ENCODE measurements around the gene LRRC66. TPM values are rescaled to one million over a fixed set of nuclear protein-coding genes. Genes with fewer than 3 reads are reported as not detected.

LRRC66 gene
- total RNA-seq, 2 experiments from 2014 or later = 0.11 TPM; not detected in 1

DNA sequence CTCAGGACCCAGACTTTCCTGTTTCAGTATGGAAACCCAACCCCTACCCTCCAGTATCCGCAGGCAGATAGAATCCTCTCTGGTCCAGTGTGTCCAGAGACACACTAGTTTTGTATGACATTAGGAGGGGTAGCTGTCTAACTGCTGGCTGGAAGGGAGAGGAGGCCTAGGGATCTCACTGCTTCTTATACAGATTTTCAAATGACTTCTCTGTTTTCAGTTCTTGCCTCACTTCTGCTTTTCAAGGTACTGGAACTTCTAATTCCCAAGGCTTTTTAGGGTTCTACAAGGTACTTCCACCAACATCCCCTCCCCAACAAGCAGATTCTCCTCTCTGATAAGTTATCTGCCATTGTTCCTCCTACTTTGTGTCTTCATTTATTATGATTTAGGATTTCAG, 11.8 kb upstream of the LRRC66 start:
- POLR2A ChIA-PET = no interaction called here
- Mint-ChIP-seq H3K36me3 (ENCODE audit: low read depth) (peaks cover 34% of the 10 kb centered on the region), H3K4me3 (no peak overlapping the region), H3K9me3 (no peaks in the 10 kb centered on the region), H3K27ac (no peak overlapping the region), H3K4me1 (ENCODE audit: low read depth) (peaks cover 21% of the 10 kb centered on the region), H3K27me3 (no peaks in the 10 kb centered on the region)
- Histone ChIP-seq H3K4me3 (ENCODE audit: low read length) (no peak overlapping the region), H3K9me3 (ENCODE audit: control insufficient read depth in 1 of 2, insufficient read depth in 1 of 2, low read length in 2 of 2) (no peaks in the 10 kb centered on the region), H3K4me1 (ENCODE audit: insufficient read depth, low read length) (no peaks in the 10 kb centered on the region), H3K27me3 (ENCODE audit: control insufficient read depth in 1 of 2, insufficient read depth in 2 of 2, low read length in 2 of 2) (no peaks in the 10 kb centered on the region), H3K27ac (ENCODE audit: low read depth in 1 of 2, low read length in 2 of 2) (no peak overlapping the region), H3K36me3 (ENCODE audit: insufficient read depth, low read length) (no peaks in the 10 kb centered on the region)
- ATAC-seq (ENCODE audit: poor library complexity) = no peak
- no peak for DNase-seq
- intact Hi-C loops (cut with DNase I, micrococcal nuclease) = no loop called here
- CTCF ChIA-PET = no interaction called here
- TF ChIP-seq, protein P1, sequence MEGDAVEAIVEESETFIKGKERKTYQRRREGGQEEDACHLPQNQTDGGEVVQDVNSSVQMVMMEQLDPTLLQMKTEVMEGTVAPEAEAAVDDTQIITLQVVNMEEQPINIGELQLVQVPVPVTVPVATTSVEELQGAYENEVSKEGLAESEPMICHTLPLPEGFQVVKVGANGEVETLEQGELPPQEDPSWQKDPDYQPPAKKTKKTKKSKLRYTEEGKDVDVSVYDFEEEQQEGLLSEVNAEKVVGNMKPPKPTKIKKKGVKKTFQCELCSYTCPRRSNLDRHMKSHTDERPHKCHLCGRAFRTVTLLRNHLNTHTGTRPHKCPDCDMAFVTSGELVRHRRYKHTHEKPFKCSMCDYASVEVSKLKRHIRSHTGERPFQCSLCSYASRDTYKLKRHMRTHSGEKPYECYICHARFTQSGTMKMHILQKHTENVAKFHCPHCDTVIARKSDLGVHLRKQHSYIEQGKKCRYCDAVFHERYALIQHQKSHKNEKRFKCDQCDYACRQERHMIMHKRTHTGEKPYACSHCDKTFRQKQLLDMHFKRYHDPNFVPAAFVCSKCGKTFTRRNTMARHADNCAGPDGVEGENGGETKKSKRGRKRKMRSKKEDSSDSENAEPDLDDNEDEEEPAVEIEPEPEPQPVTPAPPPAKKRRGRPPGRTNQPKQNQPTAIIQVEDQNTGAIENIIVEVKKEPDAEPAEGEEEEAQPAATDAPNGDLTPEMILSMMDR (IDR thresholded peaks at IDR 0.05) = no peak

- ATAC-seq (ENCODE audit: poor library complexity) = no peak
- H3K9me3 Mint-ChIP-seq = no peaks in the 10 kb centered on the region
- no peaks in the 10 kb centered on the region for H3K9me3 ChIP-seq (ENCODE audit: control insufficient read depth in 1 of 2, insufficient read depth in 1 of 2, low read length in 2 of 2)
- no peak overlapping the region for H3K4me3 ChIP-seq (ENCODE audit: low read length)
- no peaks in the 10 kb centered on the region for H3K36me3 ChIP-seq (ENCODE audit: insufficient read depth, low read length)
- H3K27ac ChIP-seq (ENCODE audit: low read depth in 1 of 2, low read length in 2 of 2) = no peak overlapping the region
- peaks cover 47% of the 10 kb centered on the region for H3K36me3 Mint-ChIP-seq (ENCODE audit: low read depth)
- intact Hi-C loops (cut with DNase I, micrococcal nuclease) = loop anchor here in 1 of 2 experiments (5.0 kb wide), 1 partner anchor 132 kb away; no protein-coding TSS in a partner anchor
- H3K4me1 Mint-ChIP-seq (ENCODE audit: low read depth) = no peaks in the 10 kb centered on the region
- H3K4me3 Mint-ChIP-seq = no peak overlapping the region
- no peaks in the 10 kb centered on the region for H3K27me3 Mint-ChIP-seq
- no peak overlapping the region for H3K27ac Mint-ChIP-seq
- TF ChIP-seq, protein P1 (IDR thresholded peaks at IDR 0.05) = no peak
- no peak for DNase-seq
- no peaks in the 10 kb centered on the region for H3K4me1 ChIP-seq (ENCODE audit: insufficient read depth, low read length)
- no peaks in the 10 kb centered on the region for H3K27me3 ChIP-seq (ENCODE audit: control insufficient read depth in 1 of 2, insufficient read depth in 2 of 2, low read length in 2 of 2)
- POLR2A ChIA-PET = no interaction called here
- CTCF ChIA-PET = no interaction called here
Observed at GRCh38 chr4:52028970-52029369, 8.8 kb upstream of the LRRC66 start.

- Mint-ChIP-seq H3K36me3 (ENCODE audit: low read depth) (peaks cover 2% of the 10 kb centered on the region), H3K4me3 (no peak overlapping the region), H3K27ac (no peak overlapping the region), H3K4me1 (ENCODE audit: low read depth) (no peaks in the 10 kb centered on the region), H3K9me3 (no peaks in the 10 kb centered on the region), H3K27me3 (no peaks in the 10 kb centered on the region)
- ATAC-seq (ENCODE audit: poor library complexity) = no peak
- intact Hi-C loops (cut with DNase I, micrococcal nuclease) = no loop called here
- TF ChIP-seq, protein P1 (IDR thresholded peaks at IDR 0.05) = no peak
- no peaks in the 10 kb centered on the region for H3K27me3 ChIP-seq (ENCODE audit: control insufficient read depth in 1 of 2, insufficient read depth in 2 of 2, low read length in 2 of 2)
- no peaks in the 10 kb centered on the region for H3K4me1 ChIP-seq (ENCODE audit: insufficient read depth, low read length)
- no peak for DNase-seq
- H3K36me3 ChIP-seq (ENCODE audit: insufficient read depth, low read length) = no peaks in the 10 kb centered on the region
- POLR2A ChIA-PET = no interaction called here
- H3K27ac ChIP-seq (ENCODE audit: low read depth in 1 of 2, low read length in 2 of 2) = no peak overlapping the region
- no peaks in the 10 kb centered on the region for H3K9me3 ChIP-seq (ENCODE audit: control insufficient read depth in 1 of 2, insufficient read depth in 1 of 2, low read length in 2 of 2)
- no peak overlapping the region for H3K4me3 ChIP-seq (ENCODE audit: low read length)
- CTCF ChIA-PET = no interaction called here
Observed at GRCh38 chr4:52017814-52018213, 2.3 kb downstream of the LRRC66 start.

All from CD4-positive, alpha-beta T cell (primary cell).